MM.1S (cell line): ENCODE measurements around the gene CALD1.

ENCODE experiments used
- EZH2 ChIP-seq: fragments of 300-600 bp; sonication (generic); optimal IDR thresholded peaks from 2 replicates; pipeline ENCODE3; 2017; ENCODE audit warnings: low read depth, mild to moderate bottlenecking, antibody characterized with exemption, low read length, mixed read lengths
- EZH2phosphoT487 ChIP-seq: fragments of 300-600 bp; sonication (generic); IDR thresholded peaks from 2 replicates; pipeline ENCODE4 v1.6.1; 2018; ENCODE audit warnings: antibody characterized with exemption, low read length
- TF ChIP-seq, protein P1 (sequence below): fragments of 300-600 bp; sonication (generic); IDR thresholded peaks from 2 replicates; pipeline ENCODE4 v1.5.1; 2016; ENCODE audit warnings: antibody characterized with exemption, low read length, mixed read lengths

DNA sequence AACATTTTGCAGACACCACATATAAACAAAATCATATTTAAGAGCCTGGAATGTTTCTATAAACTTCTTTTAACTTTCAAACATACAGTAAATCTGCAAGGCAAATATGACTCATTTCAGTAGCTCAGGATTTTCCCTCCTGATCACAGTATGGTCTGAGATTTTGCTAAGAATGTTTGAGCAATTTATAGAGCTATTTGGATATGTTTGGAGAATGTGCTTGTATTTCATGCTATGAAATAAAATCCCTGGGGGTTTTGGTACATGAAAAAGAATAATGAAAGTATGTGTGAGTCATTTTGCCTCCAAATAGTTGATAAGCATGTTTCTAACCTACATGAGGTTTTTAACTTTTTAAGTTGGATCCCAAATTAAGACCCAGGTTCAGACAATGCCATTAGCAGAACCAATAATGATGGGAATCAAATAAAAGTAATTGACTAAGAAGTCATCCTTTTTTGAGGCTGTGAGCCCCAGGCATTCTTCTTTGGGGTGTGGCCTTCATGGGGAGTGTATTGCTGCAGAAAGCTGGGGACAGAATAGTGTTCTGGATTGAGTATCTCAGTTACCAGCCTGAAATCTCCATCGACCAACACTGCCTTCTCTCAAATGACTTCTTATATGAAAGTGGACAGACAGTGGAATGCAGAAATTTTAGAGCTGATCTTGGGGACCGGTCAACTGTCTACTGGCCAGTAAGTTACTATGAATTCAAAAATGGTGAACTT lies 140.8 kb downstream of the CALD1 start:
- no peak for TF ChIP-seq EZH2
- TF ChIP-seq, protein P1, sequence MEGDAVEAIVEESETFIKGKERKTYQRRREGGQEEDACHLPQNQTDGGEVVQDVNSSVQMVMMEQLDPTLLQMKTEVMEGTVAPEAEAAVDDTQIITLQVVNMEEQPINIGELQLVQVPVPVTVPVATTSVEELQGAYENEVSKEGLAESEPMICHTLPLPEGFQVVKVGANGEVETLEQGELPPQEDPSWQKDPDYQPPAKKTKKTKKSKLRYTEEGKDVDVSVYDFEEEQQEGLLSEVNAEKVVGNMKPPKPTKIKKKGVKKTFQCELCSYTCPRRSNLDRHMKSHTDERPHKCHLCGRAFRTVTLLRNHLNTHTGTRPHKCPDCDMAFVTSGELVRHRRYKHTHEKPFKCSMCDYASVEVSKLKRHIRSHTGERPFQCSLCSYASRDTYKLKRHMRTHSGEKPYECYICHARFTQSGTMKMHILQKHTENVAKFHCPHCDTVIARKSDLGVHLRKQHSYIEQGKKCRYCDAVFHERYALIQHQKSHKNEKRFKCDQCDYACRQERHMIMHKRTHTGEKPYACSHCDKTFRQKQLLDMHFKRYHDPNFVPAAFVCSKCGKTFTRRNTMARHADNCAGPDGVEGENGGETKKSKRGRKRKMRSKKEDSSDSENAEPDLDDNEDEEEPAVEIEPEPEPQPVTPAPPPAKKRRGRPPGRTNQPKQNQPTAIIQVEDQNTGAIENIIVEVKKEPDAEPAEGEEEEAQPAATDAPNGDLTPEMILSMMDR = no peak
- TF ChIP-seq EZH2phosphoT487 = no peak
